BE2C (cell line): ENCODE measurements around the gene CD2.

ENCODE experiments used
- DNase-seq: peaks from one replicate; pipeline ENCODE4 v3.0.0-alpha.2; 2020
- H3K27me3 ChIP-seq: fragments of 250-450 bp; sonication (Bioruptor Pico); 2 replicates; pipeline ENCODE4 v1.5.1; 2020; ENCODE audit warnings: mild to moderate bottlenecking
- H3K36me3 ChIP-seq: fragments of 250-450 bp; sonication (Bioruptor Pico); 2 replicates; pipeline ENCODE4 v1.5.1; 2020; ENCODE audit warnings: mild to moderate bottlenecking
- H3K4me1 ChIP-seq: fragments of 250-450 bp; sonication (Bioruptor Pico); 2 replicates; pipeline ENCODE4 v1.5.1; 2020
- H3K4me3 ChIP-seq: 2 replicates; pipeline ENCODE4 v1.5.1; 2011; ENCODE audit warnings: low read depth, low read length
- H3K9me3 ChIP-seq: fragments of 250-450 bp; sonication (Bioruptor Pico); 2 replicates; pipeline ENCODE4 v1.5.1; 2020
- CTCF ChIP-seq: IDR thresholded peaks from 2 replicates; pipeline ENCODE4 v1.5.1; 2012; ENCODE audit warnings: mild to moderate bottlenecking, low read depth, low read length

CD2 gene

GRCh38 chr1:116763787-116764465, 9.7 kb downstream of the CD2 start:
- no peaks in the 10 kb centered on the region for H3K9me3 ChIP-seq
- peak; percentile 68 for TF ChIP-seq CTCF
- H3K4me3 ChIP-seq = no peak overlapping the region
- no peaks in the 10 kb centered on the region for H3K27me3 ChIP-seq
- peak; percentile 47 for DNase-seq
- no peaks in the 10 kb centered on the region for H3K36me3 ChIP-seq
- no peaks in the 10 kb centered on the region for H3K4me1 ChIP-seq

- no peak for TF ChIP-seq CTCF
- Histone ChIP-seq H3K4me1 (no peaks in the 10 kb centered on the region), H3K36me3 (no peaks in the 10 kb centered on the region), H3K27me3 (no peaks in the 10 kb centered on the region), H3K4me3 (no peak overlapping the region), H3K9me3 (no peaks in the 10 kb centered on the region)
- no peak for DNase-seq
Observed at GRCh38 chr1:116764466-116764898, 10.3 kb downstream of the CD2 start.

GRCh38 chr1:116764906-116765862, 11.0 kb downstream of the CD2 start:
- H3K9me3 ChIP-seq = no peaks in the 10 kb centered on the region
- no peak for TF ChIP-seq CTCF
- no peak for DNase-seq
- H3K27me3 ChIP-seq = no peaks in the 10 kb centered on the region
- no peak overlapping the region for H3K4me3 ChIP-seq
- H3K4me1 ChIP-seq = no peaks in the 10 kb centered on the region
- H3K36me3 ChIP-seq = no peaks in the 10 kb centered on the region

- Histone ChIP-seq H3K4me3 (no peak overlapping the region), H3K27me3 (no peaks in the 10 kb centered on the region), H3K4me1 (no peaks in the 10 kb centered on the region), H3K36me3 (no peaks in the 10 kb centered on the region), H3K9me3 (no peaks in the 10 kb centered on the region)
- no peak for DNase-seq
- TF ChIP-seq CTCF = no peak
Observed at GRCh38 chr1:116765962-116766361, 11.7 kb downstream of the CD2 start.

GRCh38 chr1:116766616-116767469, 12.6 kb downstream of the CD2 start:
- H3K4me3 ChIP-seq = no peak overlapping the region
- H3K36me3 ChIP-seq = no peaks in the 10 kb centered on the region
- DNase-seq = no peak
- no peaks in the 10 kb centered on the region for H3K9me3 ChIP-seq
- H3K4me1 ChIP-seq = no peaks in the 10 kb centered on the region
- H3K27me3 ChIP-seq = no peaks in the 10 kb centered on the region
- TF ChIP-seq CTCF = no peak
